Bronchial epithelial cell (primary cell): ENCODE results near the gene RNASET2. TPM values are rescaled to one million over a fixed set of nuclear protein-coding genes. Genes with fewer than 3 reads are reported as not detected.

ENCODE experiments used
- DNase-seq: peaks from one replicate; pipeline ENCODE4 v3.0.0-alpha.2; 2010; ENCODE audit warnings: low read depth
- FAIRE-seq: peaks from 2 replicates; lab custom pipeline; 2011; peaks lifted over from hg19 to GRCh38; lab: Jason Lieb, UNC
- H3K27me3 ChIP-seq: 2 replicates; pipeline ENCODE4 v1.5.1; 2011; ENCODE audit warnings: low read length; ENCODE audit not compliant: control insufficient read depth, insufficient read depth
- H3K36me3 ChIP-seq: 2 replicates; pipeline ENCODE4 v1.5.1; 2011; ENCODE audit warnings: low read length; ENCODE audit not compliant: control insufficient read depth, insufficient read depth
- H3K4me3 ChIP-seq: 2 replicates; pipeline ENCODE4 v1.5.1; 2011; ENCODE audit warnings: mild to moderate bottlenecking, low read depth, low read length, control low read depth
- total RNA-seq: library from RNA; depleted of rRNA; stranded (reverse); fragments of >200 nt; gene quantifications from 2 replicates; pipeline ENCODE4 v1.2.1, GENCODE V29; 2014
- TF ChIP-seq, protein P1 (sequence below): IDR thresholded peaks from 2 replicates; pipeline ENCODE4 v1.5.1; 2011; ENCODE audit warnings: mild to moderate bottlenecking, moderate library complexity, low read length, control low read depth, inconsistent platforms; ENCODE audit not compliant: insufficient read depth, severe bottlenecking

The RNASET2 gene
- total RNA-seq, 1 donor from 2014 or later, result 13.2 TPM

DNA sequence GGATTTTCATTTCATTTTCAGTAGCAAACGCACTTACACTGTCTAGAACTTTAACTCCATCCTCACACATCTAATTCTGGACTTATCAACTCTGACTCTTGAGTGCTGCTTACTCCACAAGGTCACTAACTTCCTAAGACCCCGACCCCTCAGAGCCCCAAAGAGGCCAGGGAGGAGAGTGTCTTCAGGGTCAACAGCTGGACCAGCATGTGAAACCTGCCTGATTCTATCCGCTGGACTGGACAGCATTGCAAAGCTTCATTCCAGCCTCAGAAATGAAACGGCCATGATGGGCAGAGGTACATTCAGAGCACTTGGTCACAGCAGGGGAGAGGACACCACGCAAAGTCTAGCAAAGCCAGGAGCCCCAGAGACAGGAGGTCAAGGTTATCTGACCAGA is 9.1 kb downstream of the RNASET2 start:
- TF ChIP-seq, protein P1, sequence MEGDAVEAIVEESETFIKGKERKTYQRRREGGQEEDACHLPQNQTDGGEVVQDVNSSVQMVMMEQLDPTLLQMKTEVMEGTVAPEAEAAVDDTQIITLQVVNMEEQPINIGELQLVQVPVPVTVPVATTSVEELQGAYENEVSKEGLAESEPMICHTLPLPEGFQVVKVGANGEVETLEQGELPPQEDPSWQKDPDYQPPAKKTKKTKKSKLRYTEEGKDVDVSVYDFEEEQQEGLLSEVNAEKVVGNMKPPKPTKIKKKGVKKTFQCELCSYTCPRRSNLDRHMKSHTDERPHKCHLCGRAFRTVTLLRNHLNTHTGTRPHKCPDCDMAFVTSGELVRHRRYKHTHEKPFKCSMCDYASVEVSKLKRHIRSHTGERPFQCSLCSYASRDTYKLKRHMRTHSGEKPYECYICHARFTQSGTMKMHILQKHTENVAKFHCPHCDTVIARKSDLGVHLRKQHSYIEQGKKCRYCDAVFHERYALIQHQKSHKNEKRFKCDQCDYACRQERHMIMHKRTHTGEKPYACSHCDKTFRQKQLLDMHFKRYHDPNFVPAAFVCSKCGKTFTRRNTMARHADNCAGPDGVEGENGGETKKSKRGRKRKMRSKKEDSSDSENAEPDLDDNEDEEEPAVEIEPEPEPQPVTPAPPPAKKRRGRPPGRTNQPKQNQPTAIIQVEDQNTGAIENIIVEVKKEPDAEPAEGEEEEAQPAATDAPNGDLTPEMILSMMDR, result no peak
- DNase-seq (no peak), FAIRE-seq (no peak)
- Histone ChIP-seq H3K27me3 (no peaks in the 10 kb centered on the region), H3K4me3 (no peak overlapping the region), H3K36me3 (peaks cover 1% of the 10 kb centered on the region)

GRCh38 chr6:166946125-166946524 is 10.2 kb downstream of the RNASET2 start:
- FAIRE-seq (no peak), DNase-seq (no peak)
- no peaks in the 10 kb centered on the region for H3K27me3 ChIP-seq
- peaks cover 1% of the 10 kb centered on the region for H3K36me3 ChIP-seq
- TF ChIP-seq, protein P1, result no peak
- H3K4me3 ChIP-seq, result no peak overlapping the region

DNA sequence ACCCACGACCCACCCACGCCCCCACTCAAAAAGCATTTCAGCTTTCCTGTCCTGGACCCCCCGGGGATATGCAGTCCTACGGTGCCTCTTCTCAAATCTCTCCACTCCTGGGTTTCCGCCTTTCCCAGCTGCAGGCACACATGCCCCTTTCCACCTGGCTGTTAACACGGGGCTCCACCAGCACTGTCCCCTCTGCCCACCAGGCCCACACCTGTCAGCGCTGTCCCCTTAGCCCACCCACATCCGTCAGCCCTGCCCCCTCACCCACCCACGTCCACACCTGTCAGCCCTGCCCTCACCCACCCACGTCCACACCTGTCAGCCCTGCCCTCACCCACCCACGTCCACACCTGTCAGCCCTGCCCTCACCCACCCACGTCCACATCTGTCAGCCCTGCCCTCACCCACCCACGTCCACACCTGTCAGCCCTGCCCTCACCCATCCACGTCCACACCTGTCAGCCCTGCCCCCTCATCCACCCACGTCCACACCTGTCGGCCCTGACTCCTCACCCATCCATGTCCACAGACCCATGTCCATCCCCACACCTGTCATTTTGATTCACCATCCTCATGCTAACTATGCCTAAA is 11.6 kb downstream of the RNASET2 start:
- no peak for FAIRE-seq
- peaks cover 1% of the 10 kb centered on the region for H3K36me3 ChIP-seq
- no peak overlapping the region for H3K4me3 ChIP-seq
- DNase-seq, result no peak
- no peaks in the 10 kb centered on the region for H3K27me3 ChIP-seq
- TF ChIP-seq, protein P1, result no peak

GRCh38 chr6:166942393-166943168 is 13.8 kb downstream of the RNASET2 start:
- FAIRE-seq, result no peak
- H3K36me3 ChIP-seq, result peaks cover 3% of the 10 kb centered on the region
- DNase-seq, result no peak

DNA sequence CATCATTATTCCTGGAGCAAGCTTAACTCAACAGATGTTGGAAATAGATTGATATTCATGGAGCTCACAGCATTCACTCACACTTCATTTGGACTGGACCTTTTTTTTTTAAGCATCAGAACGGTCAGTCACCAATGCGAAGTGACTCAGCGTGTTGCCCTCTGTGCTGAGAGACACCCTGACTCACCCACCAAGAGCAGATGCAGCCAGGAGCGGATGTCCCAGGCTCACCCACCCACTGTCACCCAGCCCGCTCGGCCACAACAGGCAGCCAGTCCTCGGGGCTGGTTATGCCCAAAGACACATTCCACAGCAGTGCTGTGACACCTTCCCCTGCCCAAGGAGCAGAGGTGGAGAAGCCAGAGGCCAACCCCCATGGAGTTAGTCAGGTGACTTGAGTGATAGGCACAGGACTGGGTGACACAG is 15.7 kb downstream of the RNASET2 start:
- DNase-seq, result peak; percentile 4

More at GRCh38 chr6:166942393-166943168, 13.8 kb downstream of the RNASET2 start:
- no peaks in the 10 kb centered on the region for H3K27me3 ChIP-seq
- no peak overlapping the region for H3K4me3 ChIP-seq
- TF ChIP-seq, protein P1, result no peak

More for the DNA sequence above, 15.7 kb downstream of the RNASET2 start:
- H3K27me3 ChIP-seq, result no peaks in the 10 kb centered on the region
- TF ChIP-seq, protein P1, result no peak
- H3K4me3 ChIP-seq, result no peak overlapping the region
- peaks cover 2% of the 10 kb centered on the region for H3K36me3 ChIP-seq
- FAIRE-seq, result no peak
